Dendritic cell treated with granulocyte-macrophage colony-stimulating factor and Interleukin-4, amounts not matched to agents 40 ng/mL and 50 ng/mL, for 4 days (primary cell): ENCODE measurements around the gene NCOA7.

ENCODE experiments used
- H3K27ac Mint-ChIP-seq: one replicate; pipeline ENCODE4 v1.8.0; 2022; ENCODE audit warnings: mild to moderate bottlenecking, mixed read lengths
- H3K27me3 Mint-ChIP-seq: one replicate; pipeline ENCODE4 v1.8.0; 2022; ENCODE audit warnings: mild to moderate bottlenecking, mixed read lengths
- H3K36me3 Mint-ChIP-seq: one replicate; pipeline ENCODE4 v1.8.0; 2022; ENCODE audit warnings: low read depth, mixed read lengths
- H3K4me1 Mint-ChIP-seq: one replicate; pipeline ENCODE4 v1.8.0; 2022; ENCODE audit warnings: low read depth, mixed read lengths
- H3K4me3 Mint-ChIP-seq: one replicate; pipeline ENCODE4 v1.8.0; 2022; ENCODE audit warnings: mild to moderate bottlenecking, moderate library complexity, mixed read lengths
- H3K9me3 Mint-ChIP-seq: one replicate; pipeline ENCODE4 v1.8.0; 2022; ENCODE audit warnings: mixed read lengths
- intact Hi-C: fragments of 100-400 bp; cut with micrococcal nuclease; formaldehyde crosslinking; loops from one replicate; pipeline ENCODE4 v1.15.0; 2022

NCOA7 gene

DNA sequence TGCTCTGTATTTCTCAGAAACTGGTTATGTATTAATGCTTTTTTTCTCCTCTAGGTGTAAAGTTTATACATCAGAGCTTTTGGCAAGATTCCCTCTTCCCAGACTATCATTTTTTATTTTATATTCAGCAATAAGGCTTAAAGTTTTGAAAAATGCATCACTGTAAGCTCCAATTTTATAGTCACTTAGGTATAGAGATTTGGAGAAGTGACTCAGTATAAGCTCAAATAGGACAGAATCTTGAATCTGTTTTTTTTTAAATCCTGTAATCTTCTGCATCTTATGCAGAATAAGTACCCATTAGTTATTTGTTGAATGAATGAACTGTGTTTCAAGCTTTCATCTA is 1.0 kb downstream of the NCOA7 start:
- no peaks in the 10 kb centered on the region for H3K27me3 Mint-ChIP-seq
- peak overlapping the region; percentile 82 for H3K4me3 Mint-ChIP-seq
- H3K4me1 Mint-ChIP-seq, result peaks cover 33% of the 10 kb centered on the region
- H3K36me3 Mint-ChIP-seq, result peaks cover 8% of the 10 kb centered on the region
- H3K27ac Mint-ChIP-seq, result peak overlapping the region; percentile 97
- intact Hi-C loops, result loop anchor here (5.0 kb wide), 1 partner anchor 41 kb away; no protein-coding TSS in a partner anchor
- no peaks in the 10 kb centered on the region for H3K9me3 Mint-ChIP-seq

- peaks cover 8% of the 10 kb centered on the region for H3K36me3 Mint-ChIP-seq
- H3K9me3 Mint-ChIP-seq, result no peaks in the 10 kb centered on the region
- intact Hi-C loops, result loop anchor here (5.0 kb wide), 1 partner anchor 40 kb away; no protein-coding TSS in a partner anchor
- no peaks in the 10 kb centered on the region for H3K27me3 Mint-ChIP-seq
- H3K27ac Mint-ChIP-seq, result no peak overlapping the region
- H3K4me1 Mint-ChIP-seq, result peaks cover 33% of the 10 kb centered on the region
- H3K4me3 Mint-ChIP-seq, result no peak overlapping the region
These were observed 1.4 kb downstream of the NCOA7 start for GRCh38 chr6:125792172-125792571.

GRCh38 chr6:125792680-125793079 is 1.9 kb downstream of the NCOA7 start:
- Mint-ChIP-seq H3K27ac (no peak overlapping the region), H3K4me1 (peaks cover 38% of the 10 kb centered on the region), H3K9me3 (no peaks in the 10 kb centered on the region), H3K27me3 (no peaks in the 10 kb centered on the region), H3K4me3 (no peak overlapping the region), H3K36me3 (peaks cover 8% of the 10 kb centered on the region)
- intact Hi-C loops, result loop anchor here (5.0 kb wide), 1 partner anchor 40 kb away; no protein-coding TSS in a partner anchor

DNA sequence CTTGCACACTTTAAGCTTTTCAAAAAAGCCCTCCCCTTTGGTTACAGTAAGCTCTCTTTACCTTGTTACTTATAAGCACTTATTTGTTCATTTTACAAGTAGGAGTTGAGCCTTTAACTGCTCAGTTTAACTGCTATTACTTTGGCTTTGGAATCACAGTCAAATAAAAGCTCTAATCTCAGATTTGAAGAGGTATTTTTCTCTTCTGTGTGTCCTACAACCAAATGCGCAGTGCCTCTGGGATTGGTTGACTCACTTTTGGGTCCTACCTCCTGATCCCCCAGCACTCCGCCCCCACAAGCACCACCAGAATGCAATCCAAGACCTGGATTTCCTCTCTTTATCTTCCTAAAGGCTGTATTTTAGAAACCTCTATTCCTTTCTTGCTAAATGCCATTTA is 2.5 kb downstream of the NCOA7 start:
- peaks cover 42% of the 10 kb centered on the region for H3K4me1 Mint-ChIP-seq
- H3K27ac Mint-ChIP-seq, result no peak overlapping the region
- H3K36me3 Mint-ChIP-seq, result peaks cover 8% of the 10 kb centered on the region
- H3K27me3 Mint-ChIP-seq, result no peaks in the 10 kb centered on the region
- intact Hi-C loops, result loop anchor here (5.0 kb wide), 1 partner anchor 39 kb away; no protein-coding TSS in a partner anchor
- no peaks in the 10 kb centered on the region for H3K9me3 Mint-ChIP-seq
- H3K4me3 Mint-ChIP-seq, result no peak overlapping the region

- Mint-ChIP-seq H3K36me3 (peaks cover 8% of the 10 kb centered on the region), H3K27ac (no peak overlapping the region), H3K4me3 (no peak overlapping the region), H3K9me3 (no peaks in the 10 kb centered on the region), H3K27me3 (no peaks in the 10 kb centered on the region), H3K4me1 (peaks cover 43% of the 10 kb centered on the region)
- intact Hi-C loops, result loop anchor here (5.0 kb wide), 1 partner anchor 38 kb away; no protein-coding TSS in a partner anchor
These were observed 3.1 kb downstream of the NCOA7 start for GRCh38 chr6:125793863-125794262.

GRCh38 chr6:125794342-125795137 is 3.8 kb downstream of the NCOA7 start:
- peaks cover 46% of the 10 kb centered on the region for H3K4me1 Mint-ChIP-seq
- peaks cover 8% of the 10 kb centered on the region for H3K36me3 Mint-ChIP-seq
- no peak overlapping the region for H3K27ac Mint-ChIP-seq
- no peaks in the 10 kb centered on the region for H3K27me3 Mint-ChIP-seq
- H3K4me3 Mint-ChIP-seq, result no peak overlapping the region
- no peaks in the 10 kb centered on the region for H3K9me3 Mint-ChIP-seq
- intact Hi-C loops, result loop anchor here (5.0 kb wide), 1 partner anchor 38 kb away; no protein-coding TSS in a partner anchor

GRCh38 chr6:125795301-125795700 is 4.5 kb downstream of the NCOA7 start:
- H3K4me3 Mint-ChIP-seq, result no peak overlapping the region
- no peaks in the 10 kb centered on the region for H3K27me3 Mint-ChIP-seq
- intact Hi-C loops, result no loop called here
- H3K36me3 Mint-ChIP-seq, result peaks cover 8% of the 10 kb centered on the region
- peaks cover 45% of the 10 kb centered on the region for H3K4me1 Mint-ChIP-seq
- no peak overlapping the region for H3K27ac Mint-ChIP-seq
- no peaks in the 10 kb centered on the region for H3K9me3 Mint-ChIP-seq

DNA sequence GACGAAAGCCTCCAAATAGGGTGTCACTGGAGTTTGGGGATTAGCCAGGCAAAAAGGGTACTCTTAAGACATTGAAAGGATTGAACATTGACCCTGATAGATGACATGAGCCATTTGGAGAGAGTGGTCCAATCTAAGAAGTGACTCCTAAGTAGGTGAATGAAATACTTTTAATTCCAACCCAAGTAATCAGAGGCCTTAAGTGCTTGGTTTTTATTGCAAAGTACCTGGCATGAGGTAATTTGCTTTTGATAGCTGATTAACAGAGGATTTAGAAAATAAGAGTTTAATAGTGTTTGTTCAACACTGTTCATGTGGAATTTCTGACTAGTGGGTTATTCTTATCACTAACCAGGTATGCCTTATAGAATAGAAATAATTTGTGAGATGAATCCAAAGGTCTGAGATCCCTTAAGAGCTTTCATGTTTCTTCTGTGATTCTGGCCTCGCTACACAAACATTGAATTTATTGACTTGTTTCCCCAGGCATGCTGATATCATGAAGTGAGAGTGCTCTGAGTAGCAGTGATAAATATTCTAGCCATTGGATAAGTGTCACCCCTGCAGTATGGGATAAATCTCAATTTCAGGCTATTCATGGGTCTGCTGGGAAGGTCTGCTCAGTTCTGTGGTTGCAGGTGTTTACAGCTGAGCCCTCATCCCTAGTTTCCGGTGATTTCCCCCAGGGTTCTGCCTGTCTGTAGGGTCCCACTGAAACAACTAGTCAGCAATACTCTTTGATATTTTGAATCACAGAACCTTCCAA is 6.5 kb downstream of the NCOA7 start:
- H3K27ac Mint-ChIP-seq, result peak overlapping the region; percentile 37
- no peaks in the 10 kb centered on the region for H3K36me3 Mint-ChIP-seq
- no peaks in the 10 kb centered on the region for H3K9me3 Mint-ChIP-seq
- intact Hi-C loops, result no loop called here
- peaks cover 61% of the 10 kb centered on the region for H3K4me1 Mint-ChIP-seq
- no peak overlapping the region for H3K4me3 Mint-ChIP-seq
- H3K27me3 Mint-ChIP-seq, result no peaks in the 10 kb centered on the region

- intact Hi-C loops, result no loop called here
- Mint-ChIP-seq H3K36me3 (no peaks in the 10 kb centered on the region), H3K27me3 (no peaks in the 10 kb centered on the region), H3K27ac (peak overlapping the region; percentile 37), H3K9me3 (no peaks in the 10 kb centered on the region), H3K4me3 (no peak overlapping the region), H3K4me1 (peaks cover 61% of the 10 kb centered on the region)
These were observed 7.2 kb downstream of the NCOA7 start for GRCh38 chr6:125797886-125798444.

GRCh38 chr6:125798734-125799508 is 8.2 kb downstream of the NCOA7 start:
- H3K4me1 Mint-ChIP-seq, result peaks cover 62% of the 10 kb centered on the region
- H3K27me3 Mint-ChIP-seq, result no peaks in the 10 kb centered on the region
- H3K4me3 Mint-ChIP-seq, result peak overlapping the region; percentile 25
- H3K9me3 Mint-ChIP-seq, result no peaks in the 10 kb centered on the region
- peak overlapping the region; percentile 72 for H3K27ac Mint-ChIP-seq
- intact Hi-C loops, result no loop called here
- H3K36me3 Mint-ChIP-seq, result no peaks in the 10 kb centered on the region

GRCh38 chr6:125802383-125802782 is 11.6 kb downstream of the NCOA7 start:
- no peak overlapping the region for H3K4me3 Mint-ChIP-seq
- H3K27ac Mint-ChIP-seq, result peak overlapping the region; percentile 81
- intact Hi-C loops, result no loop called here
- H3K36me3 Mint-ChIP-seq, result no peaks in the 10 kb centered on the region
- H3K9me3 Mint-ChIP-seq, result no peaks in the 10 kb centered on the region
- H3K4me1 Mint-ChIP-seq, result peaks cover 67% of the 10 kb centered on the region
- H3K27me3 Mint-ChIP-seq, result no peaks in the 10 kb centered on the region

DNA sequence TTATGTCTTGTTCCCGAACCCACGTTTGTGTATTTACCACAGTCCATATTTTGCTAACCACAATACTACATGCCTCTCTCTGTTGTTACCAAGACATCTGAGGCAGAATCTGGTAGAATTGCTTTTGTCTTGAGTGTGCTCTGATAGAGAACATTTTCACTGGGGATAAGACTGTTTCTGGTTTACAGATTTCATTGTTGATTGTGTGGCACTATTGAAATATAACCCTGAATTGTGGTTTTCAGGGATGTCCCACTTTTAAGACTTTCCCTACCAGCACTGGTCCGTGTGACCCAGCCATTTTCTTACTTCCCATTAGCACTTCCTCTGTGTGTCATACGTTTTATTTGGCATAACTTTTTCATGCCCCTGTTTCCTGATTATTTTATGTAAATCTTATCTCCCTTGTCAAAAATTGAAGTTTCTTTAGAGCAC is 12.2 kb downstream of the NCOA7 start:
- H3K27me3 Mint-ChIP-seq, result no peaks in the 10 kb centered on the region
- H3K9me3 Mint-ChIP-seq, result no peaks in the 10 kb centered on the region
- no peaks in the 10 kb centered on the region for H3K36me3 Mint-ChIP-seq
- intact Hi-C loops, result no loop called here
- peak overlapping the region; percentile 81 for H3K27ac Mint-ChIP-seq
- H3K4me3 Mint-ChIP-seq, result peak overlapping the region; percentile 39
- peaks cover 67% of the 10 kb centered on the region for H3K4me1 Mint-ChIP-seq

- Mint-ChIP-seq H3K4me1 (peaks cover 73% of the 10 kb centered on the region), H3K4me3 (no peak overlapping the region), H3K27ac (no peak overlapping the region), H3K9me3 (no peaks in the 10 kb centered on the region), H3K36me3 (no peaks in the 10 kb centered on the region), H3K27me3 (no peaks in the 10 kb centered on the region)
- intact Hi-C loops, result no loop called here
These were observed 13.5 kb downstream of the NCOA7 start for GRCh38 chr6:125804264-125804663.
